A549 treated with GW870086 at 1 μM for 4 hours (cell line): ENCODE results near the gene CLPSL1. TPM values are rescaled to one million over a fixed set of nuclear protein-coding genes. Genes with fewer than 3 reads are reported as not detected.

Source experiments
- total RNA-seq: library from RNA; stranded (reverse); fragments of 200-300 nt; extraction: Qiagen RNA extraction; gene quantifications from 5 replicates; pipeline ENCODE4 v1.2.3, GENCODE V29; 2022; ENCODE audit warnings: low read depth

Gene CLPSL1
- not detected in 5 replicates for total RNA-seq

DNA sequence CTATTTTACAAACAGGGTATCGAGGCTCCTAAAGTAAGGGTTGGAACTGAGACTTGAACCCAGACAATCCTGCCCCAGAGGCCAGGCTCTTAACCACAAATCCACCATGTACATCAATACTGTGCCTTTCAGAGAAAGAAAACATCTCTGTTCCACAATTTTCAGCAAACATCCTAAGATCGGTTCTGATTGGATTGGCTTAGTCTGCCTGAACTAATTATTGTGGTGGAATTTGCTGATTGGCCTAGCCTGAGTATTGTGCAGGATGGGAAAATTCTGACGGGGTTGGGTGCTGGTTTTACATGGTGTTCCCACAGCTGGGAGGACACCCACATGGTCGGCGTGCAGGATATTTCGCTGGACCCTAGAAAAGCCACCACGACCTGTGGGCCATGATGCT lies at the start of gene CLPSL1:
CLPSL1 (plus strand) TSS at position 301 of the 400 bp plus-strand sequence; CDS start at position 393, 92 bp downstream.

GRCh38 chr6:35736982-35737412 lies 43.8 kb upstream of the CLPSL1 start, which contains the start of gene ARMC12:
ARMC12 (plus strand) TSS chr6:35737032; CDS start chr6:35737109, 77 bp downstream.

GRCh38 chr6:35776364-35777215 lies 4.2 kb upstream of the CLPSL1 start, which contains the start of gene CLPSL2:
CLPSL2 (plus strand) TSS chr6:35776598; CDS start chr6:35776619, 21 bp downstream.

DNA sequence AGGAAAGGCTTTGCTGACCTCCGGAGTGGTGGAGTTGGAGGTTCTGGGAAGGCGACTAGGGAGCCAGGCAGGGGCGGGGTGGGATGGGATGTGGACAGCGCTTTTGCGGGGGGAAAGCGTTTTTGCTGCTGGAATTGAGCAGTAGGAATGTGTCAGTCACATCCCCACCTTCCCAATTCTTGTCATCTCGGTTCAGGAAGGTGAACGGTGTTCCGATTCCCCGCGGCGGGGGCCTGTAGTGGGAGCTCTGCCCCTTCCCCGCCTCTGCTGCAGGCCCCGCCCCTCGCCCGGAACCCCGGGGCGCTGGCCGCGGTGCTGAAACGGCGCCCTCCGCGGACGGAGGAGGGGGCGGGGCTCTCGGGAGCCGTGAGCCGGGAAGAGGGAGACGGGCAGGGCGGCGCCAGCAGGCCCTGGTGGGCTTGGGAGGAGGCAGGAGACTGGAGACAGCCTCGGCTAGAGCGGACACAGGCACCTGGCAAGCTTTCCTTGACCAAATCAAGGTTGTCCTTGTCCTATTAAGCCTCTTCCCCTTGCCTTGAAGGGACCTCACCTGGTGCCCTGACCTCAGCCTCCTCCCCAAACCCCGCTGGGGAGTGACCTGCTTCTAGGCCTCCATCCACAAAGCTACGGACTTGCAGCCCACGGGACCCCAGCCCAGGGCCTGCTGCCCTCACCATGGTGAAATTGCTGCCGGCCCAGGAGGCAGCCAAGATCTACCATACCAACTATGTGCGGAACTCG lies 24.3 kb downstream of the CLPSL1 start, which contains the start of gene LHFPL5:
LHFPL5 (plus strand) TSS at position 357 of the 741 bp plus-strand sequence; CDS start at position 676, 319 bp downstream.

Other genes with a start within 250 kb of the CLPSL1 start
- gene FKBP5, start 92.1 kb upstream of the CLPSL1 start, total RNA-seq = 40.6 to 57.1 TPM (median 47.9 TPM) in 5 replicates
- 0.25 to 0.63 TPM (median 0.35 TPM) in 5 replicates for gene ARMC12, start 44.0 kb upstream of the CLPSL1 start, total RNA-seq
- 0.79 to 2.0 TPM (median 1.3 TPM) in 4 of 5 replicates, not detected in the other for gene CLPSL2, start 4.4 kb upstream of the CLPSL1 start, total RNA-seq
- not detected in 5 replicates for gene CLPS, start 16.3 kb downstream of the CLPSL1 start, total RNA-seq
- 0.06 to 0.17 TPM (median 0.10 TPM) in 3 of 5 replicates, not detected in the others for gene LHFPL5, start 24.3 kb downstream of the CLPSL1 start, total RNA-seq
- 24.7 to 39.4 TPM (median 32.6 TPM) in 5 replicates for gene SRPK1, start 140.1 kb downstream of the CLPSL1 start, total RNA-seq
- not detected in 5 replicates for gene SLC26A8, start 243.6 kb downstream of the CLPSL1 start, total RNA-seq
- 21.7 to 28.6 TPM (median 25.7 TPM) in 5 replicates for gene MAPK14, start 246.8 kb downstream of the CLPSL1 start, total RNA-seq